HG02943 (cell line): ENCODE data around the gene MAP3K4.

Experiments used
- ATAC-seq: cut with Tn5 transposase; IDR thresholded peaks from one replicate; pipeline ENCODE4 v1.9.1; 2021; ENCODE audit warnings: mild to moderate bottlenecking, low read depth, moderate library complexity; ENCODE audit not compliant: unreplicated experiment

MAP3K4 gene

GRCh38 chr6:160991406-160992060, at the start of gene MAP3K4:
Gene MAP3K4, plus strand, starts transcription at chr6:160991769. Its CDS starts 163 bp downstream, at chr6:160991932.
- peak; percentile 60 for ATAC-seq

GRCh38 chr6:160943997-160944396, 47.6 kb upstream of the MAP3K4 start:
- ATAC-seq = no peak

- ATAC-seq = no peak
These were observed 45.9 kb upstream of the MAP3K4 start for GRCh38 chr6:160945516-160946177.

GRCh38 chr6:160949531-160949930, 42.0 kb upstream of the MAP3K4 start:
- no peak for ATAC-seq

GRCh38 chr6:160950507-160950906, 41.1 kb upstream of the MAP3K4 start:
- ATAC-seq = no peak

GRCh38 chr6:160951187-160952030, 40.2 kb upstream of the MAP3K4 start:
- no peak for ATAC-seq

- ATAC-seq = no peak
These were observed 38.8 kb upstream of the MAP3K4 start for GRCh38 chr6:160952633-160953281.

GRCh38 chr6:160955508-160956295, 35.9 kb upstream of the MAP3K4 start:
- ATAC-seq = no peak

- ATAC-seq = no peak
These were observed 35.1 kb upstream of the MAP3K4 start for GRCh38 chr6:160956300-160957035.

GRCh38 chr6:160959726-160960435, 31.7 kb upstream of the MAP3K4 start:
- ATAC-seq = no peak

- no peak for ATAC-seq
These were observed 30.7 kb upstream of the MAP3K4 start for GRCh38 chr6:160960839-160961238.

GRCh38 chr6:160962835-160963623, 28.5 kb upstream of the MAP3K4 start:
- no peak for ATAC-seq

GRCh38 chr6:160963651-160964050, 27.9 kb upstream of the MAP3K4 start:
- ATAC-seq = no peak

GRCh38 chr6:160965893-160966292, 25.7 kb upstream of the MAP3K4 start:
- ATAC-seq = no peak

GRCh38 chr6:160966493-160967229, 24.9 kb upstream of the MAP3K4 start:
- no peak for ATAC-seq

GRCh38 chr6:160967351-160967750, 24.2 kb upstream of the MAP3K4 start:
- ATAC-seq = no peak

GRCh38 chr6:160967833-160968232, 23.7 kb upstream of the MAP3K4 start:
- ATAC-seq = no peak
